Activated CD8-positive, alpha-beta memory T cell treated with anti-CD3 and anti-CD28 coated beads, Interleukin-2, amount 50 U/mL, for 24 hours (primary cell): ENCODE results near the gene CAPS.
"Not testable (repeated sequence)": the region's sequence is repeated elsewhere in the genome, so short reads cannot be mapped to it uniquely, and the experiment has no call there.

Experiments
- DNase-seq: peaks from one replicate; pipeline ENCODE4 v3.0.0-alpha.2; 2020; ENCODE audit errors: extremely low read depth

Gene CAPS

GRCh38 chr19:5957170-5957569 lies 43.1 kb downstream of the CAPS start:
- DNase-seq: no peak

DNA sequence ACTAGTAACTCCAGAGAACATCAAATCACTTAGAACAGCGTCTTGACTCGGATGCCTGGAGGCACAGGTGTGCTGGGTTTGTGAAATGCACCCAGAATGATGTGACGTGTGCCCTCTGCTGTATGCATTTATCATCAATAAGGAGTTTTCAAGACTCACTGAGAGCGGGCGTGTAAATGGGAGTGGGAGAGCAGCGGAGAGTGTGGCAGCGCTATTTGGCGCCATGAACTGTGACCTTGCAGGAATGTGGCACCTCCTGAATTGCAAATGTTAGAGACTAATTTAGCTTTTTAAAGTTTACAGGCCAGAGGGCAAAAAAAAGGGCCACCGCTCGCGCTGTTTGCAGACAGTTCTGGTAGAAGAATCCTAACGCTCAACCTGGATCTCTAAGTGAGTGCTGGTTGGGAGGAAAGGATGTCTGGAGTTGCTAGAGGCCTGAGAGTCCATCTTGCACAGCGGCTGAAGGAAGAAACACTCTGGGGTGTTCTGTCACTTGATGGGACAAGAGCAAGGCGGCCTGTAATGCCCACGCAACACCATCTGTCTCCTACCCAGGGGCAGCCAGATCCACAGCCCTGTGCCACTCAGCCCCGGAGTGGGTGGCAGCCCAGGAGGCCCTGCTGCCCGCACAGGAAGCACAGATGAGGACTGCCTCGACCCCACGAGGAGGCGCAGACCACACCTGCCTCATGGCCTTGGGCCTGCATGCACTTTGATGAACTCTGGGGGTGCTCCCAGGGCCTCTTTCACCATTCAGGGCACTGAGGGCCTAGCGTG lies 44.2 kb downstream of the CAPS start:
- no peak for DNase-seq

DNA sequence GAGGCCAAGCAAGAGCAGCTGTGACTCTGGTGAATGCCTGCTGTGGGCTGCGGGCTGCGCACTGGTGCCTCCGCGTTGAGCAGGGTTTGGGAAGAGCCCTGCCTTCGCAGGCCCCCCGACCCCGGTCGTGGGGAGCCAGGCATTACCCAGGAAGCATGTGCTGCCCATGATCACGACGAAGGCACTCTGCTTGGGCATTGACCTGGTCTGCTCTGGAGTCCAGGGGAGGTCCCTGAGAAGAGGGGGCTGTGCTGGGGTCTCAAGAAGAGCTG lies 44.7 kb downstream of the CAPS start:
- no peak for DNase-seq

DNA sequence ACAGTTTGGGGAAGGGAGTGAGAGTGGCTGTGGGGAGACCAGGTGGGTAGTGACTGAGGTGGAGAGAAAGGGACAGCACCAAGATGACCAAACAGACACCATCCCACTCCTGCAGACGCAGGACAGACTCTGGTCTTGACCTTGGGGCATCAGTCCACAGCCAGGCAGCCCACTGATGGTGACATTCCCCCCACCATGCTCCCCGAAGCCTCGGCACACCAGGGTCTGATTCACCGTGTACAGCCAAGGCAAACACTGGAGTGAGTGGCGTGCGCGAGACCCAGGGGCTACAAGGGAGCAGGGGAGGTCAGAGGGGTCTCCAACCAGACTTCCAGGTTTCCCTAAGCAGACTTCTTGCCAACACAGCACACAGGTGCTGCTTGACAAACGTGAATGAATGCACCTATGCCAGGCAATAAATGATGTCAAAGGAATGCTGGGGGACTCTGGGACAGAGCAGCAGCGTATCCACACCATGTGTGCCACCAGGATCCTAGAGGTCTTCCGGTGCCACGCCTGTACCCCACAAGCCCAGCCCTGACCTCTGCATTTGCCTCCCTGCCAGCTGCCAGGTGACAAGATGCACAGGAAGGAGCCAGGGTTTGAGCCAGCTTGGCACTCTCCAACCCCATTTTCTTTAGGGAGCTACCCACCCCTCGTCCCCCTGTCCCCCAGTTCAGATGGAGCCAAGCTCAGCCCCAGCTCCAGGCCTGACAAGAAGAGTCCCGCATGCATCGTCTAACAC lies 45.4 kb downstream of the CAPS start:
- DNase-seq: no peak

DNA sequence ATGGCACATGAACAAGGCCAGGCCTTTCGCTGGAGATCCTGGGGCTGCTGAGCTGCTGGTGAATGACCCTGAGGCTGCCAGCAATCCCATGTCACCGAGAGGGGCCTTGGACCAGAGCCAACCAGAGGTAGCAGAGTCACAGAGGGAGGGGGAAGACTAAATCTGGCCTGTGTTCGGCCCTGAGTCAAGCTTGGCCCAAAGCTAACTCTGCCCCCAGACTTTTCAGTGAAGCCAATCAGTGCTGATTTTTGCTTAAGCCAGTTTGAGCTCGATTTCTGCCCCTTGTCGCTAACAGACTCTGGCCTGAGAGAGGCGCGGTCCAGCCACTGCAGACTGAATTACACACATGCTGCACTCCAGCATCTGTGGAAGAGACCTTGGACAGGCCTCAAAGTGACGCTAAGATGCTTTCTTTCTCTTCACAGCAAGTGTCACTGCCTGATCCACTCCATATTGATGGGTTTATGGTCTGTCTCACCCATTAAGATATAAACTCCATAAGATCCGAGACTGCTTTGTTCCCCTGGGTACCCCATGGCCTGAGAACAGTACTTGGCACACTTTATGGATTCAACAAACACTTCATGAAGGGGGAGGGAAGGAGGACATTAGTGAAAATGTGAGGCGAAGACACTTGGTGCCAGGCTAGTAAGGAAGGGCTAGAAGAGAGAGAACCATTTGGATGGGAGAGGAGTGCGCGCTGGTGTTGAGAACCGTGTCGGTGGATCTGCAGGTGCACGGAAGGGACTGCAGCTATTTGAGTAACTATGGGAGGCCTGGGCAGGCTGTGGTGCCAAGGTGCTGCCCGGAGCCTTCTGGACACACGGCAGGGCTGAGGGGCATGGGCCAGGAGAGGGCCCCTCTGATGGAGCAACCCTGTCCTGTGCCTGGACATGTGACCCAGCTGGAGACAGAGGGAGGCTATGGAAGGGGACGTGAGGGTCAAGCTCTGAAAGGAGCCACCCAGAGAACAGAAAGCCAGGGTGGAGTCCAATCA lies 46.2 kb downstream of the CAPS start:
- no peak for DNase-seq

DNA sequence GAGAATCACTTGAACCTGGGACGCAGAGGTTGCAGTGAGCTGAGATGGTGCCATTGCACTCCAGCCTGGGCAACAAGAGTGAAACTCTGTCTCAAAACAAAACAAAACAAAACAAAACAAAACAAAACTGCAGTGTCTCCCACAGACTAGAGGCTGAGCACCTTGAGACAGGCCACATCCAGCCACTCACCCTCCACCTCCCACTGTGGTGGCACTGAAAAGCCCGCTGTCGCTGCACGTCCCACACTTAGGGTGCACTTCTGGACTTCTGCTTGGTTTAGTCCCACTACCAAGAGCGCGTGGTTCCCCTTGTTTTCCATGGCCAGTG lies 47.6 kb downstream of the CAPS start:
- DNase-seq: not testable (repeated sequence)

GRCh38 chr19:5961969-5962945 lies 48.2 kb downstream of the CAPS start:
- DNase-seq: no peak

- DNase-seq: not testable (repeated sequence)
These were observed 49.2 kb downstream of the CAPS start for GRCh38 chr19:5963259-5963658.

DNA sequence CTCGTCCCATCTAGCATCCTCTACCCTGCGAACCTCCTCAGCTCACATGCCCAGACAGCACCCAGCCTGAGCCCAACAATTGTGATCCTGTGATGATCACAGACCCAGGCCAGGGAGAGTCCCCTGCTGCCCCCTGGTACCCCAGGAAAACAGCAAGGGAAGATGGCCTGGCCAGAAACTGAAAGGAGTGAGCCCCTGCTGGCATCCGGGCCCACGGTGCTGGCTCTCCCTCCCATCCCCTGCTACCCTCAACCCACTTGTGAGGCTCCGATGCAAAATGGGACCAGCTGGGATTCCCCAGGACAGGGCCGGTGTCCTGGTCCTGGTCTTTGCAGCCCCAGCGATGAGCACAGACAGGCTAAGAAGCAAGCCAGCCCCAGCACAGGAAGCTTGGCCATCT lies 49.8 kb downstream of the CAPS start:
- no peak for DNase-seq

- DNase-seq: no peak
These were observed 50.9 kb downstream of the CAPS start for GRCh38 chr19:5964816-5965565.
